Measurements from ENCODE around the gene PLD1.
"Not testable (repeated sequence)": the region's sequence is repeated elsewhere in the genome, so short reads cannot be mapped to it uniquely, and the experiment has no call there.

PLD1 gene

GRCh38 chr3:171746320-171747222 lies 63.7 kb downstream of the PLD1 start:
- FAIRE-seq; DNase-seq (ENCODE audit: low spot score): not testable (repeated sequence)

- FAIRE-seq (no peak), DNase-seq (ENCODE audit: low spot score) (no peak)
Measured at GRCh38 chr3:171745577-171746319, 64.5 kb downstream of the PLD1 start.

- FAIRE-seq (no peak), DNase-seq (ENCODE audit: low spot score) (no peak)
Measured at GRCh38 chr3:171744158-171744741, 66.0 kb downstream of the PLD1 start.

GRCh38 chr3:171743327-171744157 lies 66.7 kb downstream of the PLD1 start:
- FAIRE-seq (no peak), DNase-seq (ENCODE audit: low spot score) (no peak)

GRCh38 chr3:171741377-171741776 lies 68.9 kb downstream of the PLD1 start:
- DNase-seq (ENCODE audit: low spot score) (no peak), FAIRE-seq (no peak)

- no peak for FAIRE-seq
- DNase-seq (ENCODE audit: low spot score): no peak
Measured at GRCh38 chr3:171736556-171736955, 73.7 kb downstream of the PLD1 start.

- FAIRE-seq (no peak), DNase-seq (ENCODE audit: low spot score) (no peak)
Measured at GRCh38 chr3:171733561-171733960, 76.7 kb downstream of the PLD1 start.

GRCh38 chr3:171732756-171733155 lies 77.5 kb downstream of the PLD1 start:
- no peak for FAIRE-seq
- no peak for DNase-seq (ENCODE audit: low spot score)

GRCh38 chr3:171731691-171732090 lies 78.6 kb downstream of the PLD1 start:
- DNase-seq (ENCODE audit: low spot score): no peak
- FAIRE-seq: no peak

- FAIRE-seq: no peak
- DNase-seq (ENCODE audit: low spot score): no peak
Measured at GRCh38 chr3:171729452-171730334, 80.6 kb downstream of the PLD1 start.

GRCh38 chr3:171727288-171727687 lies 83.0 kb downstream of the PLD1 start:
- FAIRE-seq (no peak), DNase-seq (ENCODE audit: low spot score) (no peak)

- no peak for FAIRE-seq
- DNase-seq (ENCODE audit: low spot score): no peak
Measured at GRCh38 chr3:171718493-171719185, 91.6 kb downstream of the PLD1 start.

GRCh38 chr3:171715155-171715554 lies 95.1 kb downstream of the PLD1 start:
- DNase-seq (ENCODE audit: low spot score): no peak
- FAIRE-seq: no peak

- DNase-seq (ENCODE audit: low spot score): no peak
- FAIRE-seq: no peak
Measured at GRCh38 chr3:171712171-171712938, 97.9 kb downstream of the PLD1 start.

GRCh38 chr3:171711461-171712170 lies 98.7 kb downstream of the PLD1 start:
- DNase-seq (ENCODE audit: low spot score) (no peak), FAIRE-seq (no peak)

GRCh38 chr3:171710359-171710758 lies 99.9 kb downstream of the PLD1 start:
- no peak for DNase-seq (ENCODE audit: low spot score)
- FAIRE-seq: no peak

GRCh38 chr3:171704814-171705213 lies 105.5 kb downstream of the PLD1 start:
- FAIRE-seq (no peak), DNase-seq (ENCODE audit: low spot score) (no peak)

GRCh38 chr3:171704002-171704401 lies 106.3 kb downstream of the PLD1 start:
- no peak for FAIRE-seq

More at GRCh38 chr3:171704002-171704401, 106.3 kb downstream of the PLD1 start:
- DNase-seq (ENCODE audit: low spot score): peak; percentile 39
